GM19035 (cell line): Measurements from ENCODE around the gene VPS18.
A peak's percentile ranks its signal among the peaks of the same experiment; 100 is the strongest.
"Not testable (repeated sequence)": the region's sequence is repeated elsewhere in the genome, so short reads cannot be mapped to it uniquely, and the experiment has no call there.

ENCODE experiments used
- ATAC-seq: cut with Tn5 transposase; IDR thresholded peaks from one replicate; pipeline ENCODE4 v1.9.1; 2021; ENCODE audit not compliant: unreplicated experiment

Gene VPS18

GRCh38 chr15:40893733-40894680, at the start of gene VPS18:
TSS of gene VPS18 (plus strand) at chr15:40894450. CDS start at chr15:40894769, 319 bp downstream.
- ATAC-seq, result peak; percentile 91

DNA sequence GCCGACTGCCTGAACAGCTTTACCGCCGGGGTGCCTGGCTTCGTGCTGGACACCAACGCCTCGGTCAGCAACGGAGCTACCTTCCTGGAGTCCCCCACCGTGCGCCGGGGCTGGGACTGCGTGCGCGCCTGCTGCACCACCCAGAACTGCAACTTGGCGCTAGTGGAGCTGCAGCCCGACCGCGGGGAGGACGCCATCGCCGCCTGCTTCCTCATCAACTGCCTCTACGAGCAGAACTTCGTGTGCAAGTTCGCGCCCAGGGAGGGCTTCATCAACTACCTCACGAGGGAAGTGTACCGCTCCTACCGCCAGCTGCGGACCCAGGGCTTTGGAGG, 49.6 kb upstream of the VPS18 start:
- no peak for ATAC-seq

GRCh38 chr15:40845036-40845435, 49.2 kb upstream of the VPS18 start:
- ATAC-seq, result no peak

DNA sequence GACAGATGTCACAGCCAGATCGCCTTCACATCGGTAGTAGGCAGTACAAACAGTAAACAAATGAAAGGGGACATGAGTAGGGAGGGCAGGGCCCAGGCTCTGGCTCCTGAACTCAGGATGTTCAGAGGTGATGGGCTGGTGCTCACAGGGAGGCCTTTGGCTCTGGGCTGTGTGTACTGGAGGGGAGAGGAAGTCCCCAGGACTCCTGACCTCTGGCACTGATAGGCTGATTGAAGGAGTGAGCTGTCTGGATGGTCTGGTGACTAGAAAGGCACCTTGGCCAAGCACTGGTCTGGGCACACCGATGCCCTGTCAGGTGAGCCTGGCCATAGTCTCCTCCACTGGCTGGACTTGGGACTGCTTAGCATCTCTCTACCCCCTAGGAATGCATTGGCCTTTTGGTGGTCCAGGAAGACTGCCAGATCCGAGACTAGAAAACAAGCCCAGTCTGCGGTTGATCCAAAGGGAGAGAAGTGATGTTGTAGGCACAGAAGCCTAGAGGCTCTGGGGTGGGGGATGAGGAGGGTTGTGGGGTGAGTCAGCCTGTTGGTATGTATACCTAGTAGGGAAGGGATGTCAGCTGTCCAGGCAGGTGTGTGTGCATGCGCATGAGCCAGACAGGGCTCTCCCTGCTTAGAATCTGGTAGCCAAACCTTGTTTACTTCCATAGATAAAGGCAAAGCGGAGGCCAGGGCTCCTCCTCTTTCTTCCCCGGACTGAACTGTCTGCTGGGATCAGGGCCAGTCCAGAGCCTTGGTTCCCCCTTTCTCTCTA, 48.6 kb upstream of the VPS18 start:
- ATAC-seq, result no peak

GRCh38 chr15:40846841-40847222, 47.4 kb upstream of the VPS18 start:
- ATAC-seq, result no peak

GRCh38 chr15:40847223-40847961, 46.9 kb upstream of the VPS18 start:
- no peak for ATAC-seq

DNA sequence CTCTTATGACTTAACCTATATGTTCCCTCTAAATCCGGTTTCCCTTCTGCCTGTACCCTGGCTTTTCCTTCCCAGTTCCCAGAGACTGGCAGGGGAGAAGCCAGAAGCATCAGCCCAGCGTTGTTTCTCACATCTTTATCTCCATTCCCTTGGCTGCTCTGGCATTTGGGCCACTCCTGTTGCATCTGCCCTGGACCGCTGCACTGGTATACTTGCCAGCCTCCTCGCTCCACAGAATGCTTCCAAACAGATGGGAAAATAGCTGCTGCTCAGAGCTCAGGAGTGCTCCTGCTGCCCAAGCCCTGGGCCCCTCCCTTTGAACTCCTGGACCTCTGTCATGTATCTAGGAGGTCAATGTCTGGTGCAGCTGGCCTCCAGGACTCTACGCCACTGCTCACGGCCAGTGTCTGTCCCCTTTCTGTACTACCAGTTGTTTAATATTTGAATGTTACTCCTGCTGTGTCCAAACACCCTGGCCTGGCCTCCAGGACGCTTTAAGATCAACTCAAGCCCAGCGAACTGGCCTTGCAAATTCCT, 43.6 kb upstream of the VPS18 start:
- ATAC-seq, result no peak

DNA sequence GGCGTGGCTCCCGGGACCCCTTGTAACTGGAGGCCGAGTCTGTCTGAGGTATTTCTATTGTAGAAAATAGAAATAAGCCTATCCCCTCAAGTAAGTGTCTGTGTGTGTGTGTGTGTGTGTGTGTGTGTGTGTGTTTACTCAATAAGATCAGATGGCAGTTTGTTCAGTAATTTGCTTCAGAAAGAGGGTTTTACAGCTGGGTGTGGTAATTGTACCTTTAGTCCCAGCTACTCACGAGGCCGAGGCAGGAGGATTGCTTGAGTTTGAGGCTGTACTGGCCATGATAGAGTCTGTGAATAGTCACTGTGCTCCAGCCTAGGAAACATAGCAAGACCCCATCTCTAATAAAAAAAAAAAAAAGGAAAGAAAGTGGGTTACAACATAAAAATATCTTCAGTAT, 41.7 kb upstream of the VPS18 start:
- no peak for ATAC-seq

DNA sequence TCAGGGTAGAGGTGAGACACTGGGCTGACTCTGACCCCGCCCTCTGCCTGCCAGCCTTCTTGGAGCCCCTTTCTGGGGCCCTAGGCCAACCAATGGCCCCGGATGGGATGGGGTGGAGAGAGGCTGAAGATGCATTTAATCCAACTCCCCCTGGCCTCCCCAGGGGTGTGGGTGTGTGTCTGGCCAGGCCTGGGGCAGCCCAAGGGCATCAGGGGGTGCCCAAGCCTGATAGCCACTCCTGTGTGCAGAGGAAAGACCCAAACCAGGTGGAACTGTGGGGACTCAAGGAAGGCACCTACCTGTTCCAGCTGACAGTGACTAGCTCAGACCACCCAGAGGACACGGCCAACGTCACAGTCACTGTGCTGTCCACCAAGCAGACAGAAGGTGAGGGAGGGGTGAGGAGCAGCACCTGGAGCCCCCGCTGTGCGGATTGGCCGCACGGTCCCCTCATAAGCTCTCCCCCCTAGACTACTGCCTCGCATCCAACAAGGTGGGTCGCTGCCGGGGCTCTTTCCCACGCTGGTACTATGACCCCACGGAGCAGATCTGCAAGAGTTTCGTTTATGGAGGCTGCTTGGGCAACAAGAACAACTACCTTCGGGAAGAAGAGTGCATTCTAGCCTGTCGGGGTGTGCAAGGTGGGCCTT, 40.9 kb upstream of the VPS18 start:
- ATAC-seq, result no peak

DNA sequence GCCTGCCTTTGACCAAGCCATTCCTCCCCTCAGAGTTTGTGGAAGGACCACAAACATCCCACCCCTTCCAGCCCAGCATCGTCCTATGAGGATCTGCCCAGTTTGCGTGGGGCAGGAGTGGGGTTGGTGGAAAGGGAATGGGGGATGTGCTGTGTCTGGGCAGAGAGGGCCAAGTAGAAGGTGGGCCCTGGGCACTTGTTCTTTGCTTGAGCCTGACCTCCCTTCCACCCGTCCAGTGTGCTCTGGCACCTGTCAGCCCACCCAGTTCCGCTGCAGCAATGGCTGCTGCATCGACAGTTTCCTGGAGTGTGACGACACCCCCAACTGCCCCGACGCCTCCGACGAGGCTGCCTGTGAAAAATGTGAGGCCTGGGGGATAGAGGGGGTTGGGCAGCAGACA, 40.1 kb upstream of the VPS18 start:
- no peak for ATAC-seq

DNA sequence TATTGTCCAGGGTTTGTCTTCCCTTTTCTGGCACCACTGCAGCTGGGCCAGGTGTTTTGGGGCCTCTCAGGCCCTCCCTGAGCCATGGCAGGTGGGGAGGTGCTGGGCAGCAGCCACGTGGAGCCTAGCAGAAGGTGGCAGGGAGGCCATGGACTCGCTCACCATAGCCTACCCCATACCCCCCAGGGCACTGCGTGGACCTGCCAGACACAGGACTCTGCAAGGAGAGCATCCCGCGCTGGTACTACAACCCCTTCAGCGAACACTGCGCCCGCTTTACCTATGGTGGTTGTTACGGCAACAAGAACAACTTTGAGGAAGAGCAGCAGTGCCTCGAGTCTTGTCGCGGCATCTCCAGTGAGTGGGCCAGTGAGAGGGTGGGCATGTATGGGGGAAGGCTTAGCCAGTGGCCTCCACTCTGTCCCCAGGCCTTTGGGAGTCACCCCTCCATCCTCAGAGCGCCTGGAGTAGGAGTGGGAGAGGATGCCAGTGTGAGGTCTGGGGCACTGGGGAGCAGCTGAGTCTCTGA, 38.5 kb upstream of the VPS18 start:
- no peak for ATAC-seq

DNA sequence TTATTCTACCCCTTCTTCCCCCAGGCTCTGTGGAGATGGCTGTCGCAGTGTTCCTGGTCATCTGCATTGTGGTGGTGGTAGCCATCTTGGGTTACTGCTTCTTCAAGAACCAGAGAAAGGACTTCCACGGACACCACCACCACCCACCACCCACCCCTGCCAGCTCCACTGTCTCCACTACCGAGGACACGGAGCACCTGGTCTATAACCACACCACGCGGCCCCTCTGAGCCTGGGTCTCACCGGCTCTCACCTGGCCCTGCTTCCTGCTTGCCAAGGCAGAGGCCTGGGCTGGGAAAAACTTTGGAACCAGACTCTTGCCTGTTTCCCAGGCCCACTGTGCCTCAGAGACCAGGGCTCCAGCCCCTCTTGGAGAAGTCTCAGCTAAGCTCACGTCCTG, 37.5 kb upstream of the VPS18 start:
- no peak for ATAC-seq

GRCh38 chr15:40857601-40858341, 36.5 kb upstream of the VPS18 start:
- ATAC-seq, result peak; percentile 81

DNA sequence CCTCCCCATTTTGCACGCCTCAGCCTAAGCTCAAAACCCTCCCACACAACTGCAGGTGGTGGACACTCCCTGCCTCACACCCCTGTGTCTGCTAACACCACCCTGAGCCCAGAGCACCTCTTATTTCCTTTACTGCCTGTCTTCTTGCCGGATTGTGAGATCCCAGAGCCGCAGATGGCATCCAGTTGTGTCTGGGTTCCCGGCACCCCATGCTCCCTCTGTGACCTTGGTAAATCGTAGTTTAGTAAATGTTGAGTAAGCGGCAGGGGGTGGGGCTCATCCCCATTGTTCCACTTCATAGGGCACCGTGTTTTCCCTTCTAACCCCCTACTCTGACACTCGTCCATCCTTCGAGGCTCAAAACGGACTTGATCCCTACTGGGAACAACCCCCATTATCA, 35.5 kb upstream of the VPS18 start:
- no peak for ATAC-seq

GRCh38 chr15:40859206-40859851, 34.9 kb upstream of the VPS18 start:
- no peak for ATAC-seq

DNA sequence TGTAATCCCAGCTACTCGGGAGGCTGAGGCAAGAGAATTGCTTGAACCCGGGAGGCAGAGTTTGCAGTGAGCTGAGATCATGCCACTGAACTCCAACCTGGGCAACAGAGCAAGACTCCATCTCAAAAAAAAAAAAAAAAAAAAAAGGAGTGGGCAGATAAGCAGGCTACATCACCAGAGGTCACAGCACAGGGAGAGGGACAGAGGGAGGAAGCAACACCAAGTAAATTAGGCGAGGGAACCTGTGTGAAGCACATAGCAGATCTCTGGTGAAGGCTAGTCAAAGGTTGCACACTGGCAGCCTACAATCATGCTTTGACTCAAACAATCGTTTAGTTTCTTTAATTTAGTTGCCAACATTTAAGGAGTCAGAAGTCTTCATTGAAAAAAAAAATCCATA, 33.1 kb upstream of the VPS18 start:
- ATAC-seq, result not testable (repeated sequence)

- no peak for ATAC-seq
These were observed 30.5 kb upstream of the VPS18 start for GRCh38 chr15:40863660-40864270.

DNA sequence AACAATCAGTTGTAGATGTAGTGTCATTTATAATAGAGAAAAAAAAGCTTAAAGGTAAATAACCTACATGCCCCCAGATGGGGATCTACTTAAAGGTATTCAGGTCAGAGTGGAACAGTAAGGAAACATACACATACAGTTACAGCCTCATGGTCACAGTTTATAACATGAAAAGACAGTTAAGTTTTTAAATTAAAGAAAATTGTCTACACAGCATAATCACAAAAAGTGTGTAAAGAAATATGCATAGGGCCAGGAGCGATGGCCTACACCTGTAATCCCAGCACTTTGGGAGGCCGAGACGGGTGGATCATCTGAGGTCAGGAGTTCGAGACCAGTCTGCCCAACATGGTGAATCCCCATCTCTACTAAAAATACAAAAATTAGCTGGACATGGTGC, 27.1 kb upstream of the VPS18 start:
- ATAC-seq, result no peak

DNA sequence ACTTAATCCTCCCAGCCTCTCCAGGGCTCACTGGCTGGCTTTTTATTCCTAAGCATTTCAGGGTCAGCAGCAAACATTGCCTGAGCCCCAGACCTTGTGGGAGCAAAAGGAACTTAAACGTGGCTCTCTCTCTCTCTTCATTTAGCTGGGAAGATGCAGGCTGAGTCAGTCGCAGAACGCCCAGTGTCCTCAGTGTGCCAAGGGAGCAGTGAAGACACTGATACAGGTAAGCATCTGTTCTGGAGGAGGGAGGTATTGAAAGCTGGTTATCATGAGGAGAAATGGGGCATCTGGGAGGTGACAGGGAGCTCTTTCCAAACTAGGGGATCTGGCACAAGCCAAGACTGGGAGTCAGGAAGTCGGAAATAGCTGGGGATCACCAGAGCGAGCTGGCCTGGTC, 24.6 kb upstream of the VPS18 start:
- ATAC-seq, result no peak
